Activated CD8-positive, alpha-beta memory T cell treated with anti-CD3 and anti-CD28 coated beads, Interleukin-2, amount 50 U/mL, for 1 hour (primary cell): ENCODE measurements around the gene KTN1.
A peak's percentile ranks its signal among the peaks of the same experiment; 100 is the strongest.

Experiments
- DNase-seq: peaks from one replicate; pipeline ENCODE4 v3.0.0-alpha.2; 2020; ENCODE audit errors: extremely low read depth

KTN1 gene

GRCh38 chr14:55579724-55580469, at the start of gene KTN1:
TSS of gene KTN1 (plus strand) at chr14:55580207. CDS start at chr14:55612049, 31,842 bp downstream.
- DNase-seq = peak; percentile 43

- no peak for DNase-seq
Measured at GRCh38 chr14:55530464-55530863, 49.5 kb upstream of the KTN1 start.

- DNase-seq = no peak
Measured at GRCh38 chr14:55532645-55533344, 47.2 kb upstream of the KTN1 start.

- no peak for DNase-seq
Measured at GRCh38 chr14:55533960-55534359, 46.0 kb upstream of the KTN1 start.

- DNase-seq = no peak
Measured at GRCh38 chr14:55535516-55536203, 44.3 kb upstream of the KTN1 start.

- no peak for DNase-seq
Measured at GRCh38 chr14:55536204-55536708, 43.8 kb upstream of the KTN1 start.

- no peak for DNase-seq
Measured at GRCh38 chr14:55537782-55538181, 42.2 kb upstream of the KTN1 start.

- DNase-seq = no peak
Measured at GRCh38 chr14:55539975-55540374, 40.0 kb upstream of the KTN1 start.

GRCh38 chr14:55540847-55541773, 38.9 kb upstream of the KTN1 start:
- no peak for DNase-seq

GRCh38 chr14:55545779-55546178, 34.2 kb upstream of the KTN1 start:
- DNase-seq = no peak

- DNase-seq = no peak
Measured at GRCh38 chr14:55546212-55546874, 33.7 kb upstream of the KTN1 start.

- no peak for DNase-seq
Measured at GRCh38 chr14:55547650-55548315, 32.2 kb upstream of the KTN1 start.

- DNase-seq = no peak
Measured at GRCh38 chr14:55553791-55554190, 26.2 kb upstream of the KTN1 start.

GRCh38 chr14:55556929-55557623, 22.9 kb upstream of the KTN1 start:
- DNase-seq = no peak

- no peak for DNase-seq
Measured at GRCh38 chr14:55562135-55562534, 17.9 kb upstream of the KTN1 start.

GRCh38 chr14:55568618-55569017, 11.4 kb upstream of the KTN1 start:
- DNase-seq = no peak

GRCh38 chr14:55571125-55571889, 8.7 kb upstream of the KTN1 start:
- DNase-seq = no peak

- no peak for DNase-seq
Measured at GRCh38 chr14:55572578-55572977, 7.4 kb upstream of the KTN1 start.

GRCh38 chr14:55574988-55575387, 5.0 kb upstream of the KTN1 start:
- no peak for DNase-seq
